A172 (cell line): ENCODE data around the gene PAX2. TPM values are rescaled to one million over a fixed set of nuclear protein-coding genes. Genes with fewer than 3 reads are reported as not detected.

Experiments
- DNase-seq: peaks from one replicate; pipeline ENCODE4 v3.0.0-alpha.2; 2015; ENCODE audit warnings: low spot score
- total RNA-seq: library from RNA; depleted of rRNA; stranded (reverse); fragments of >200 nt; shearing (Covaris generic); gene quantifications from 2 replicates; pipeline ENCODE4 v1.2.3, GENCODE V29; 2014

Gene PAX2
- total RNA-seq, 1 experiment from 2014 or later: not detected

- DNase-seq: no peak
Observed at GRCh38 chr10:100814751-100815474, 69.5 kb downstream of the PAX2 start.

DNA sequence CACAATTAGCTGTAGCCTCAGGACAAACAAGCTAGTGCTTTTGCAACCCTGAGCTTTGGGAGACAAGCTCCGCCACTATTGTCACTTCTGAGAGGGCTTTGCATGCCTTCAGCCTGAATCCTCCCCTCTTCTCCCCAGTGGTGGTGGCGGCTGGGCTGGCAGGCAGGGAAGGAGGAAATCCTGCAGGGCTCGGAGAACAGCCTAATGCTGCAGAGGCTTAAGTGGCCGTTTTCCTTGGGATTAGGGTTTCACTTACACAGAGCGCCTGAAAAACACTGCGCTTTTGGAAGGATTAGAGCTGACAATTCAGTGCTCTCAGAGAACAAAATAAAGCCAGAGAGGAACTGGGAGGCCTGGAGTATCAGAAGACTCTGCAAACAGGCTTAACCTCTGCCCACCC lies 71.3 kb downstream of the PAX2 start:
- no peak for DNase-seq

- DNase-seq: no peak
Observed at GRCh38 chr10:100817268-100817839, 72.0 kb downstream of the PAX2 start.

DNA sequence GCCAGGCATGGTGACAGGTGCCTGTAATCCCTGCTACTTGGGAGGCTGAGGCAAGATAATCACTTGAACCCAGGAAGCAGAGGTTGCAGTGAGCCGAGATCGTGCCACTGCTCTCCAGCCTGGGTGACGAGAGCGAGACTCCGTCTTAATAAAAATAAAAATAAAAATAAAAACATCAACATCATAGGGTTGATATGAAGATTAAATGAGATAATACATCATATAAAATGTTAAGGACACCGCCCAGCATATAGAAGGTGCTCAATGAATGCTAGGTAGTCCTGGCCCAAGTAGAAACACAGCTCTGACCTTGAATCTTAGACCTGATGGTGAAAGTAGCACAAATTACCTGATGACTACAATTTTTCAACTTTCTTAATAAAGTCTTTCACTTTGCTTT lies 74.0 kb downstream of the PAX2 start:
- no peak for DNase-seq

DNA sequence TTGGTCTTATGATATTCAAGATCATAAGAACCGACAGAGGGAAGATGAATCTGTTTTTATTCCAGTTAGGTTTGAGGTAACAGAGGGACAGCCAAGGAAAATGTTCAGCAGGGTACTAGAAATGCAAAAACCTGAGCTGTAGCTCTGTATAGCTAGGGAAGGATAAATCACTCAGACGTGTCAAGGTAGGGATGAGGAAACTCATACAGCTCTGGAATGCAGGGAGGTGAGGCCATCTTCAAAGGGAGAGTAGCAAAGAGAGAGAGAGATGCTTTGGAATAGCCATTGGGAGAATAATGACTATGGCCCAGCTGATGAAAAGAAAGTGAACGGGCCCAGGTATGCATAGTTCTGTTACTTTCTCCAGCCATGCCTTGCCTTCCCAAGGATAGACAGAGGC lies 77.8 kb downstream of the PAX2 start:
- no peak for DNase-seq

DNA sequence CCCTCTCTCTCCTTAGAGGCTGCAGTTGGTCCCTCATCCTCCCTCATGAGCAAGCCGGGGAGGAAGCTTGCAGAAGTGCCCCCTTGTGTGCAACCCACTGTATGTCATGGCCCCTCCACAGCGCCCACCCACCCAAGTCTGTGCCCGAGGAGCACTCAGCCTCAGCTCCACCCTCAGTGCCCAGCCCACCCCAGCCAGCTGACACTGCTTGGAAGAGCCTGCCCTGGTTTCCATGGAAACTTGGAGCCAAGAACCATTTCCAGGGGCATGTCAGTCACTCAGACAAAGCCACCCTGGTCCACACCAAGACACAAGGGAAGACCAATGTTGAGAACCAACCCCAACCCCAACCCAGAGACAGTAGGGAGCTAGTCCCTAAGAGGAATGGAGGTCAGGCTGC lies 79.5 kb downstream of the PAX2 start:
- DNase-seq: no peak

- DNase-seq: no peak
Observed at GRCh38 chr10:100825325-100825875, 80.0 kb downstream of the PAX2 start.

GRCh38 chr10:100826031-100826651 lies 80.8 kb downstream of the PAX2 start:
- no peak for DNase-seq

DNA sequence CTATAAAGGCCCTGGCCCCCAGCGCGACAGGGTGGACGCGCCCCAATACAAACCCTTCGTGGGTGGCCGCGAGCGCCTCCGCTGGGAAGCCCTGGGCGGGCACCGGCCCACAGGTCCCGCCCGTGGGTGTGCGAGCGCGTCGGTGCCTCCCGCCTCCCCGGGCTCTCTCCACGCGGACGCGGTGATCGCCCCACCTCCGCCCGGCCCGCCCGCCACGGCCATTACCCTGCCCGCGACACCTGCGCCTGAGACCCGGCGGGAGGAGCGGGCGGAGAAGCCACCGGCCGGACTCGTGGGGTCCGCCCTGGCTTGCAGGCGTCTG lies 81.2 kb downstream of the PAX2 start:
- no peak for DNase-seq

DNA sequence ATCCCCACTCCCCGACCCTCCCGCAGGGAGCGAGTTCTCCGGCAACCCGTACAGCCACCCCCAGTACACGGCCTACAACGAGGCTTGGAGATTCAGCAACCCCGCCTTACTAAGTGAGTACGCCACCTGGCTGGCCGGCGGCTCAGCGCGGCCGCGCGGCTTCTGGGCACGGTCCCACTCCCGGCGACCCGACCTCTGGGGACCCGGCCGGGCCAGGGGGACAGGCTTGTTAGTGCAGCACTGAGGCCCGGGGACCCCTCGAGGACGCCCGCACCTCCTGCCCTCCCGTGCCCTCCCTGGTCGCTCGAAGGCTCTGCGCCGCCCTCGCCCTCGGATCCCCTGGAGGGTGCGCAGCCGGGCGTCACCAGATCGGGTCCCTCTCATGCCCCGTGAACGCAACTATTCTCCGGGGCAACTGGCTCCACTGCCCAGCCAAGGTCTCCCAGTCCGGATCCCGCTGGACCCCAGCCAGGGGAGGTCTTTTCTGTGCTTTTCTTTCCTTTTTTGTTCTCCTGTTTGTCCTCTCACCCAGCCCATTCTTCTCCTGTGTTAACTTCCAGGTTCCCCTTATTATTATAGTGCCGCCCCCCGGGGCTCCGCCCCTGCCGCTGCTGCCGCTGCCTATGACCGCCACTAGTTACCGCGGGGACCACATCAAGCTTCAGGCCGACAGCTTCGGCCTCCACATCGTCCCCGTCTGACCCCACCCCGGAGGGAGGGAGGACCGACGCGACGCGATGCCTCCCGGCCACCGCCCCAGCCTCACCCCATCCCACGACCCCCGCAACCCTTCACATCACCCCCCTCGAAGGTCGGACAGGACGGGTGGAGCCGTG lies 81.8 kb downstream of the PAX2 start:
- no peak for DNase-seq

DNA sequence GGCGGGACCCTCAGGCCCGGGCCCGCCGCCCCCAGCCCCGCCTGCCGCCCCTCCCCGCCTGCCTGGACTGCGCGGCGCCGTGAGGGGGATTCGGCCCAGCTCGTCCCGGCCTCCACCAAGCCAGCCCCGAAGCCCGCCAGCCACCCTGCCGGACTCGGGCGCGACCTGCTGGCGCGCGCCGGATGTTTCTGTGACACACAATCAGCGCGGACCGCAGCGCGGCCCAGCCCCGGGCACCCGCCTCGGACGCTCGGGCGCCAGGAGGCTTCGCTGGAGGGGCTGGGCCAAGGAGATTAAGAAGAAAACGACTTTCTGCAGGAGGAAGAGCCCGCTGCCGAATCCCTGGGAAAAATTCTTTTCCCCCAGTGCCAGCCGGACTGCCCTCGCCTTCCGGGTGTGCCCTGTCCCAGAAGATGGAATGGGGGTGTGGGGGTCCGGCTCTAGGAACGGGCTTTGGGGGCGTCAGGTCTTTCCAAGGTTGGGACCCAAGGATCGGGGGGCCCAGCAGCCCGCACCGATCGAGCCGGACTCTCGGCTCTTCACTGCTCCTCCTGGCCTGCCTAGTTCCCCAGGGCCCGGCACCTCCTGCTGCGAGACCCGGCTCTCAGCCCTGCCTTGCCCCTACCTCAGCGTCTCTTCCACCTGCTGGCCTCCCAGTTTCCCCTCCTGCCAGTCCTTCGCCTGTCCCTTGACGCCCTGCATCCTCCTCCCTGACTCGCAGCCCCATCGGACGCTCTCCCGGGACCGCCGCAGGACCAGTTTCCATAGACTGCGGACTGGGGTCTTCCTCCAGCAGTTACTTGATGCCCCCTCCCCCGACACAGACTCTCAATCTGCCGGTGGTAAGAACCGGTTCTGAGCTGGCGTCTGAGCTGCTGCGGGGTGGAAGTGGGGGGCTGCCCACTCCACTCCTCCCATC lies 82.7 kb downstream of the PAX2 start:
- DNase-seq: peak; percentile 23

DNA sequence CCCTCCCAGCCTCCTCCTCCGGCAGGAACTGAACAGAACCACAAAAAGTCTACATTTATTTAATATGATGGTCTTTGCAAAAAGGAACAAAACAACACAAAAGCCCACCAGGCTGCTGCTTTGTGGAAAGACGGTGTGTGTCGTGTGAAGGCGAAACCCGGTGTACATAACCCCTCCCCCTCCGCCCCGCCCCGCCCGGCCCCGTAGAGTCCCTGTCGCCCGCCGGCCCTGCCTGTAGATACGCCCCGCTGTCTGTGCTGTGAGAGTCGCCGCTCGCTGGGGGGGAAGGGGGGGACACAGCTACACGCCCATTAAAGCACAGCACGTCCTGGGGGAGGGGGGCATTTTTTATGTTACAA lies 83.3 kb downstream of the PAX2 start:
- DNase-seq: no peak

DNA sequence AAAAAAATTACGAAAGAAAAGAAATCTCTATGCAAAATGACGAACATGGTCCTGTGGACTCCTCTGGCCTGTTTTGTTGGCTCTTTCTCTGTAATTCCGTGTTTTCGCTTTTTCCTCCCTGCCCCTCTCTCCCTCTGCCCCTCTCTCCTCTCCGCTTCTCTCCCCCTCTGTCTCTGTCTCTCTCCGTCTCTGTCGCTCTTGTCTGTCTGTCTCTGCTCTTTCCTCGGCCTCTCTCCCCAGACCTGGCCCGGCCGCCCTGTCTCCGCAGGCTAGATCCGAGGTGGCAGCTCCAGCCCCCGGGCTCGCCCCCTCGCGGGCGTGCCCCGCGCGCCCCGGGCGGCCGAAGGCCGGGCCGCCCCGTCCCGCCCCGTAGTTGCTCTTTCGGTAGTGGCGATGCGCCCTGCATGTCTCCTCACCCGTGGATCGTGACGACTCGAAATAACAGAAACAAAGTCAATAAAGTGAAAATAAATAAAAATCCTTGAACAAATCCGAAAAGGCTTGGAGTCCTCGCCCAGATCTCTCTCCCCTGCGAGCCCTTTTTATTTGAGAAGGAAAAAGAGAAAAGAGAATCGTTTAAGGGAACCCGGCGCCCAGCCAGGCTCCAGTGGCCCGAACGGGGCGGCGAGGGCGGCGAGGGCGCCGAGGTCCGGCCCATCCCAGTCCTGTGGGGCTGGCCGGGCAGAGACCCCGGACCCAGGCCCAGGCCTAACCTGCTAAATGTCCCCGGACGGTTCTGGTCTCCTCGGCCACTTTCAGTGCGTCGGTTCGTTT lies 83.9 kb downstream of the PAX2 start:
- DNase-seq: no peak

DNA sequence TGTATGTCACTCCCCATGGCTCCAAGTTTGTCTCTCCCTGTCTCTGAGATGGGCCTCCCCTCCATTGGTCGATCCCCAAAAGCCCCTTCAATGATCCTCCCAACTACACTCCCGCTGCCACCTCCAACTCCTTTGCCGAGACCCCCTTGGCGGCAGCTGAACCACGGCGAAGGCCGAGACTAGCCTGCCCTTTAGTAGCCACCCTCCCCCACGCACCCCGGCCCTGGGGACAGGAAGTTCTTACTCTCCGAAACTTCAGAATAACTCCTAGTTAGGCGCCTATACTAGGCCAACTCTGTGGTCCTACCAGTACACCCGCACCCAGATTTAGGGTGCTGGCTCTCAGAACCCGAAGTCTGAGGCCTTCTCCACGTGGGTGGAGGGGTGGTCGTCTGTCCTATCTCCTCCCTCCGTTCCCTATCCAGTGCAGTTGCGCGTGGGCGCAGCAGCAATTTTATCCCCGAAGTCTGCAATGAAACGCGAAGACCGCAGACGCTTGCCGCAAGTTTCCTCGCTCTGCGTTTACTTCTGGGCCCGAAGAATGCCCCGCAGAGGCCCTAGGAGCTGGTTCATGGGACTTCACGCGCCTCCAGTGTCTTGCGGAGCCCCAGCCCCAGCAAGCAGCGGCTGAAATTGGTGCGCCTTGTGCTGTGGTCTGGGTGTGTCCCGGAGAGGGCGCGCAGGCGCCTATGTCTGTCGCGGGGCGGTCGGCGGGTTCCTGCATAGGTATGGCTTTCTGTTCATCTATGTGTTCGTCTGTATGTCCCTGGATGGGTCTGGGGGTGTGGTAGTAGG lies 84.7 kb downstream of the PAX2 start:
- no peak for DNase-seq

- no peak for DNase-seq
Observed at GRCh38 chr10:100830728-100831111, 85.3 kb downstream of the PAX2 start.

GRCh38 chr10:100831742-100832141 lies 86.4 kb downstream of the PAX2 start:
- DNase-seq: no peak

- DNase-seq: no peak
Observed at GRCh38 chr10:100835810-100836209, 90.4 kb downstream of the PAX2 start.

- DNase-seq: no peak
Observed at GRCh38 chr10:100836891-100837290, 91.5 kb downstream of the PAX2 start.

GRCh38 chr10:100837300-100837699 lies 91.9 kb downstream of the PAX2 start:
- no peak for DNase-seq

DNA sequence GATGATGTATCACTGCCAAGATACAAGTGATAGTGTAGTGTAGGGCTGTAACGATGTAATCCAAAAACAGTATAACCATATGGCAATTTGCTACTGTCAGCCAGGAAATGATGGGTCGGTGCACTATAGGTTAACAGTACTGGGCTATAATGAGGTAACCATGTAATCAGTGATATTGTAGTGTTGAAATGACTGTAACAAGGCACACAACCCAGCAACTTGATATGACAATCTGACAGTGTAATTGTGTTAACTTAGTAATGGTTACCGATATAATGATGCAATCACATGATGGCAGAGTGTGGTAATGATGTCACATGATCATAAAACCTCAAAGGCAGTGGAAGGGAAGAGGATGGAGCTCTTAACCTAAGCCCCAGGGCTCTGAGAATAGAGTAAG lies 93.6 kb downstream of the PAX2 start:
- DNase-seq: no peak
